Glutamatergic neuron (in vitro differentiated cells): ENCODE data around the gene MINPP1. TPM values are rescaled to one million over a fixed set of nuclear protein-coding genes. Genes with fewer than 3 reads are reported as not detected.
A peak's percentile ranks its signal among the peaks of the same experiment; 100 is the strongest.

Experiments used
- DNase-seq: peaks from one replicate; pipeline ENCODE4 v3.0.0; 2022
- H3K27ac Mint-ChIP-seq: one replicate; pipeline ENCODE4 v1.8.0; 2020; ENCODE audit warnings: mild to moderate bottlenecking, mixed read lengths, inconsistent platforms; ENCODE audit not compliant: unreplicated experiment
- H3K27me3 Mint-ChIP-seq: one replicate; pipeline ENCODE4 v1.8.0; 2020; ENCODE audit warnings: mild to moderate bottlenecking, moderate library complexity, mixed read lengths, inconsistent platforms; ENCODE audit not compliant: unreplicated experiment
- H3K36me3 Mint-ChIP-seq: one replicate; pipeline ENCODE4 v1.8.0; 2020; ENCODE audit warnings: mild to moderate bottlenecking, mixed read lengths, inconsistent platforms; ENCODE audit not compliant: unreplicated experiment
- H3K4me1 Mint-ChIP-seq: one replicate; pipeline ENCODE4 v1.8.0; 2020; ENCODE audit warnings: mild to moderate bottlenecking, low read depth, mixed read lengths, inconsistent platforms; ENCODE audit not compliant: unreplicated experiment
- H3K4me3 Mint-ChIP-seq: one replicate; pipeline ENCODE4 v1.8.0; 2020; ENCODE audit warnings: mild to moderate bottlenecking, mixed read lengths, inconsistent platforms; ENCODE audit not compliant: unreplicated experiment
- H3K9me3 Mint-ChIP-seq: one replicate; pipeline ENCODE4 v1.8.0; 2020; ENCODE audit warnings: mild to moderate bottlenecking, moderate library complexity, mixed read lengths, inconsistent platforms; ENCODE audit not compliant: unreplicated experiment
- total RNA-seq: library from RNA; stranded (reverse); fragmentation: NEBNext Ultra II Directional; extraction: Animal tissue kit (Norgen Biotek cat#: 25700); gene quantifications from one replicate; pipeline ENCODE4 v1.2.1, GENCODE V29; 2021; ENCODE audit not compliant: unreplicated experiment
- TF ChIP-seq, protein P1 (sequence below): fragments of 200-600 bp; sonication (generic); IDR thresholded peaks from one replicate; pipeline ENCODE4 v1.5.0; 2021; ENCODE audit not compliant: partially characterized antibody, unreplicated experiment

Gene MINPP1
- total RNA-seq, 1 donor from 2014 or later: 27.2 TPM

DNA sequence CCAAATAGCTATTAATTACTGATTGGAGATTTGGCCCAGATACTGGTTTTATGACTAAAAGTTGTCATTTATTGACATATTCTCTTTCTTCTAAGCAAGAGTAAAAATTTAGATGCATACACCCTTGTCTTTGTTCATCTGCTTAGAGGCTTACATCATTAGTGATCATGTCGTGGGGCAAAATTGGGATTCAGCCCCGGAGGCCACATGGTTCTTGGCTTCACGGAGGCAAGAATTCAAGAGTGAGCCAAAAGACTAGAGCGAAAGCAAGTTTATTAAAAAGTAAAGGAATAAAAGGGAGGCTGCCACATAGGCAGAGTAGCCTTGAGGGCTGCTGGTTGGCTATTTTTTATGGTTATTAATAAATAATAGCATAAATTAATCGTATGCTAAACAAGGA is 41.1 kb downstream of the MINPP1 start:
- no peak overlapping the region for H3K4me3 Mint-ChIP-seq
- no peak for DNase-seq
- peaks cover 3% of the 10 kb centered on the region for H3K9me3 Mint-ChIP-seq
- TF ChIP-seq, protein P1, sequence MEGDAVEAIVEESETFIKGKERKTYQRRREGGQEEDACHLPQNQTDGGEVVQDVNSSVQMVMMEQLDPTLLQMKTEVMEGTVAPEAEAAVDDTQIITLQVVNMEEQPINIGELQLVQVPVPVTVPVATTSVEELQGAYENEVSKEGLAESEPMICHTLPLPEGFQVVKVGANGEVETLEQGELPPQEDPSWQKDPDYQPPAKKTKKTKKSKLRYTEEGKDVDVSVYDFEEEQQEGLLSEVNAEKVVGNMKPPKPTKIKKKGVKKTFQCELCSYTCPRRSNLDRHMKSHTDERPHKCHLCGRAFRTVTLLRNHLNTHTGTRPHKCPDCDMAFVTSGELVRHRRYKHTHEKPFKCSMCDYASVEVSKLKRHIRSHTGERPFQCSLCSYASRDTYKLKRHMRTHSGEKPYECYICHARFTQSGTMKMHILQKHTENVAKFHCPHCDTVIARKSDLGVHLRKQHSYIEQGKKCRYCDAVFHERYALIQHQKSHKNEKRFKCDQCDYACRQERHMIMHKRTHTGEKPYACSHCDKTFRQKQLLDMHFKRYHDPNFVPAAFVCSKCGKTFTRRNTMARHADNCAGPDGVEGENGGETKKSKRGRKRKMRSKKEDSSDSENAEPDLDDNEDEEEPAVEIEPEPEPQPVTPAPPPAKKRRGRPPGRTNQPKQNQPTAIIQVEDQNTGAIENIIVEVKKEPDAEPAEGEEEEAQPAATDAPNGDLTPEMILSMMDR: no peak
- peaks cover 8% of the 10 kb centered on the region for H3K4me1 Mint-ChIP-seq
- H3K27me3 Mint-ChIP-seq: no peaks in the 10 kb centered on the region
- H3K36me3 Mint-ChIP-seq: peaks cover 19% of the 10 kb centered on the region
- peak overlapping the region; percentile 50 for H3K27ac Mint-ChIP-seq

DNA sequence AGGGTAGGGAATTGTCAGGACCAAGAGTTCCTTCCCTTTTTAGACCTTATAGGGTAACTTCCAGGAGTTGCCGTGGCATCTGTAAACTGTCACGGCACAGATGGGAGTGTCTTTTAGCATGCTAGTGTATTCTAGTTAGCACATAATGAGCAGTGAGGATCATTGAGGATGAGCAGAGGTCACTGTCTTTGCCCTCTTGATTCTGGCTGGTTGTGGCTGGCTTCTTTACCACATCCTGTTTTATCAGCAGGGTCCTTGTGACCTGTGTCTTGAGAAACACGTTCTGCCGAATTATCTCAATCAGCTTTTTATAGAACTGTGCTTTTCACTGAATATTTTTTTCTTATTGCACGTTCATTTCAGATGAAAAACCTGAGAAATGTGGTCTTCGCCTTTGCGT is 41.5 kb downstream of the MINPP1 start:
- H3K27ac Mint-ChIP-seq: no peak overlapping the region
- no peaks in the 10 kb centered on the region for H3K27me3 Mint-ChIP-seq
- peaks cover 19% of the 10 kb centered on the region for H3K36me3 Mint-ChIP-seq
- H3K4me3 Mint-ChIP-seq: no peak overlapping the region
- peaks cover 3% of the 10 kb centered on the region for H3K9me3 Mint-ChIP-seq
- peaks cover 11% of the 10 kb centered on the region for H3K4me1 Mint-ChIP-seq
- DNase-seq: no peak
- TF ChIP-seq, protein P1: no peak

DNA sequence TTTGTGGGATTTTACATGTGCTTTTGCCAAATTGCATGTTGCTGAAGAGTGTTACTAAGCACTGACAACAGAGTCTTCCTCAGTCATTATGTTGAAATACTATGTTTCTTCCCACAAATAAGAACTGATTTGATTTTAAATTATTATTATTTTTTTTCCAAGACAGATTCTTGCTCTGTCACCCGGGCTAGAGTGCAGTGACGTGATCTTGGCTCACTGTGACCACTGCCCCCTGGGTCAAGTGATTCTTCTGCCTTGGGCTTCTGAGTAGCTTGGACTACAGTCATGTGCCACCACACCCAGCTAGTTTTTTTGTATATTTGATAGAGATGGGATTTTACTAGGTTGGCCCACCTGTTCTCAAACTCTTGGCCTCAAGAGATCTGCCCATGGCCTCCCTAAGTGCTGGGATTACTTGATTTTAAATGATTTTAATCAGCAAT is 42.3 kb downstream of the MINPP1 start:
- peaks cover 11% of the 10 kb centered on the region for H3K4me1 Mint-ChIP-seq
- no peaks in the 10 kb centered on the region for H3K27me3 Mint-ChIP-seq
- peaks cover 12% of the 10 kb centered on the region for H3K36me3 Mint-ChIP-seq
- H3K9me3 Mint-ChIP-seq: peaks cover 3% of the 10 kb centered on the region
- TF ChIP-seq, protein P1: no peak
- no peak overlapping the region for H3K27ac Mint-ChIP-seq
- H3K4me3 Mint-ChIP-seq: no peak overlapping the region
- no peak for DNase-seq

DNA sequence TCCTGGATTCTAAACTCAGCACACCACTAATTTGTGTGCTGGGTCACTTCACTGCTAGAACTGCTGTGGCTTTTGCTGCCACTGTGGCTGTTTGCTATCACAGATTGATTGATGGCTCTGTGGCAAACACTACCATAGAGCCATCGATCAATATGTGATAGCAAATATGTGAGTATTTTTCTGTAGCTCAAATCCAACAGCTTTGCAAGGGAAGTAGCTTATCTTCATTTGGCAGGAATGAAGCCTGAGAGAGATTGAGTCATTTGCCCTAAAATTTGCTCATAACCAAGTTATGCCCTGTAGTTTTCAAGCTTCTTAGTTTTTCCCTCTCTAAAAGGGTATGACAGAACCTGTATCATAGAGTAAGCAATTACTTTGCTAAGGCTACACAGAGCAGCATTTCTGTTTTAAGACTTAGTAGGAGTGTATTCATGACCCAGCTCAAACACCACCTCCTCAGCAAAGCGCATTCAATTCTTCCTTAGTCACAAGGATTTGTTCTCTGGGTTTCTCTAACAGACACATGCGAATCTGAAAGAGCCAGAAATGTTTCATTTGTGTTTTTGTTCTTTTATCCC is 43.1 kb downstream of the MINPP1 start:
- H3K9me3 Mint-ChIP-seq: peaks cover 3% of the 10 kb centered on the region
- H3K27me3 Mint-ChIP-seq: no peaks in the 10 kb centered on the region
- peaks cover 11% of the 10 kb centered on the region for H3K4me1 Mint-ChIP-seq
- H3K36me3 Mint-ChIP-seq: peaks cover 5% of the 10 kb centered on the region
- no peak overlapping the region for H3K27ac Mint-ChIP-seq
- H3K4me3 Mint-ChIP-seq: no peak overlapping the region
- TF ChIP-seq, protein P1: no peak
- DNase-seq: no peak

DNA sequence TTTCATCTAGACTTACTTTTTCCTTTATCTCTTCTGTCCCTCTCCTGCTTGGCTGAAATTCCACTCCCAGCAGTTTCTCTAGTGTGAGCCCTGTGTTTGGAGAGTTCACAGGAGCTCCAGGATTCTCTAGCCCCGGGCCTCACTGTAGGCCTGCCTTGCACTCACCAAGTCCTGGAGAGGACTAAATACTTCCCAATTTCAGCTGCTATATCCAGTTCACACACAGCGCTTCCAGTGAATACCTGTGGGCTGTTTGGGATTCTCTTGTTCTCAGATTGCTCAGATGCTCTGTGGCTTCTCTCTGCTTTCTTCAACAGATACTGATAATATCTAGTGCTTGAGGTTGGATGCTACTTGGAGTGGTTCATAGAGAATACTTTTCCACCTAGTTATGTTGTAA is 46.0 kb downstream of the MINPP1 start:
- Mint-ChIP-seq H3K36me3 (no peaks in the 10 kb centered on the region), H3K9me3 (peaks cover 3% of the 10 kb centered on the region), H3K27me3 (no peaks in the 10 kb centered on the region), H3K4me3 (no peak overlapping the region), H3K27ac (no peak overlapping the region), H3K4me1 (peaks cover 10% of the 10 kb centered on the region)
- no peak for DNase-seq
- TF ChIP-seq, protein P1: no peak
